Measurements from ENCODE around the gene CNOT2.

GRCh38 chr12:70393787-70394499, 150.7 kb downstream of the CNOT2 start:
- no peak for TF ChIP-seq CTCF (conservative IDR thresholded peaks at IDR 0.05; ENCODE audit: low read depth, low read length)
- TF ChIP-seq EZH2 (IDR thresholded peaks at IDR 0.05; ENCODE audit: low read length, unreplicated experiment): no peak
- TF ChIP-seq EZH2phosphoT487 (IDR thresholded peaks at IDR 0.05; ENCODE audit: borderline replicate concordance, low read length): no peak
